MCF 10A (cell line): Measurements from ENCODE around the gene KCNJ9. TPM values are rescaled to one million over a fixed set of nuclear protein-coding genes. Genes with fewer than 3 reads are reported as not detected.

Source experiments
- BruUV-seq: library from RNA; stranded (reverse); fragments of 400-500 nt; replicated peaks from 2 replicates; lab custom pipeline; 2021; lab: Mats Ljungman, UMichigan
- CTCF ChIA-PET: fragments of 300-600 bp; sonication (Branson Sonifier 250); formaldehyde crosslinking; extraction: SDS; loops from one replicate; lab custom pipeline; 2021; ENCODE audit warnings: antibody characterized with exemption, inconsistent platforms; lab: Yijun Ruan, JAX
- POLR2A ChIA-PET: fragments of 300-600, 350-650 bp; sonication (Branson Sonifier 250); formaldehyde crosslinking; extraction: SDS; loops from one replicate; lab custom pipeline; 2020; ENCODE audit warnings: antibody characterized with exemption, inconsistent platforms; lab: Yijun Ruan, JAX
- DNase-seq: peaks from one replicate; pipeline ENCODE4 v3.0.0-alpha.2; 2018; ENCODE audit not compliant: unreplicated experiment
- H3K27ac Mint-ChIP-seq: one replicate; pipeline ENCODE4 v1.8.0; 2022; ENCODE audit warnings: mild to moderate bottlenecking, low read depth, mixed read lengths; ENCODE audit not compliant: unreplicated experiment
- H3K27me3 Mint-ChIP-seq: one replicate; pipeline ENCODE4 v1.8.0; 2022; ENCODE audit warnings: mixed read lengths; ENCODE audit not compliant: insufficient read depth, unreplicated experiment
- H3K36me3 Mint-ChIP-seq: one replicate; pipeline ENCODE4 v1.8.0; 2022; ENCODE audit warnings: mild to moderate bottlenecking, moderate library complexity, mixed read lengths; ENCODE audit not compliant: insufficient read depth, unreplicated experiment
- H3K4me1 Mint-ChIP-seq: one replicate; pipeline ENCODE4 v1.8.0; 2022; ENCODE audit warnings: mixed read lengths; ENCODE audit not compliant: insufficient read depth, unreplicated experiment
- H3K4me3 Mint-ChIP-seq: one replicate; pipeline ENCODE4 v1.8.0; 2022; ENCODE audit warnings: mild to moderate bottlenecking, moderate library complexity, mixed read lengths; ENCODE audit not compliant: unreplicated experiment
- H3K9me3 Mint-ChIP-seq: one replicate; pipeline ENCODE4 v1.8.0; 2022; ENCODE audit warnings: mixed read lengths; ENCODE audit not compliant: unreplicated experiment
- CTCF ChIP-seq: fragments of 200-600 bp; IDR thresholded peaks from one replicate; pipeline ENCODE4 v1.8.0; 2022; ENCODE audit warnings: antibody characterized with exemption, mild to moderate bottlenecking; ENCODE audit not compliant: unreplicated experiment
- intact Hi-C: fragments of 100-400 bp; cut with micrococcal nuclease; formaldehyde crosslinking; loops from 2 replicates; pipeline ENCODE4 v1.14.1; 2022
- total RNA-seq: library from RNA; stranded (reverse); gene quantifications from 2 replicates; pipeline ENCODE4 v1.2.3, GENCODE V29; 2022

Gene KCNJ9
- total RNA-seq, 1 experiment from 2014 or later, result 0.07 TPM

- H3K36me3 Mint-ChIP-seq, result no peaks in the 10 kb centered on the region
- no peak overlapping the region for H3K27ac Mint-ChIP-seq
- no peak for TF ChIP-seq CTCF
- H3K4me3 Mint-ChIP-seq, result no peak overlapping the region
- ChIA-PET CTCF (interaction anchor here (0.6 to 3.8 kb wide), 15 partner anchors 8 to 174 kb away, joined by 3 to 69 read pairs (median 5); no protein-coding TSS in a partner anchor), POLR2A (interaction anchor here (0.5 to 2.2 kb wide), 13 partner anchors 8 to 168 kb away, joined by 3 to 11 read pairs (median 6); partner anchors contain the start of genes DCAF8, IGSF8, PEX19 and PIGM)
- H3K27me3 Mint-ChIP-seq, result no peaks in the 10 kb centered on the region
- peak; percentile 54 for DNase-seq
- H3K4me1 Mint-ChIP-seq, result peaks cover 8% of the 10 kb centered on the region
- no TSS peak for BruUV-seq
- H3K9me3 Mint-ChIP-seq, result no peaks in the 10 kb centered on the region
- intact Hi-C loops, result no loop called here
Measured at GRCh38 chr1:160116283-160117147, 35.2 kb downstream of the KCNJ9 start.

- CTCF ChIA-PET, result interaction anchor here (0.6 to 3.8 kb wide), 16 partner anchors 8 to 174 kb away, joined by 3 to 69 read pairs (median 6); no protein-coding TSS in a partner anchor
- no peak for DNase-seq
- intact Hi-C loops, result no loop called here
- Mint-ChIP-seq H3K27ac (no peak overlapping the region), H3K27me3 (no peaks in the 10 kb centered on the region), H3K4me1 (peaks cover 8% of the 10 kb centered on the region), H3K4me3 (no peak overlapping the region), H3K36me3 (no peaks in the 10 kb centered on the region), H3K9me3 (no peaks in the 10 kb centered on the region)
- POLR2A ChIA-PET, result interaction anchor here (0.5 to 2.2 kb wide), 15 partner anchors 9 to 167 kb away, joined by 3 to 11 read pairs (median 6); partner anchors contain the start of genes DCAF8, IGSF8, PEX19 and PIGM
- no peak for TF ChIP-seq CTCF
- BruUV-seq, result no TSS peak
Measured at GRCh38 chr1:160117300-160117699, 36.0 kb downstream of the KCNJ9 start.

GRCh38 chr1:160117709-160118183 is 36.4 kb downstream of the KCNJ9 start:
- no peak for TF ChIP-seq CTCF
- H3K9me3 Mint-ChIP-seq, result no peaks in the 10 kb centered on the region
- H3K36me3 Mint-ChIP-seq, result no peaks in the 10 kb centered on the region
- H3K27me3 Mint-ChIP-seq, result no peaks in the 10 kb centered on the region
- no peak overlapping the region for H3K4me3 Mint-ChIP-seq
- CTCF ChIA-PET, result interaction anchor here (0.7 to 3.8 kb wide), 13 partner anchors 9 to 173 kb away, joined by 3 to 69 read pairs (median 7); no protein-coding TSS in a partner anchor
- BruUV-seq, result no TSS peak
- H3K27ac Mint-ChIP-seq, result no peak overlapping the region
- peak; percentile 30 for DNase-seq
- POLR2A ChIA-PET, result interaction anchor here (1.0 to 2.2 kb wide), 13 partner anchors 8 to 167 kb away, joined by 3 to 11 read pairs (median 7); partner anchors contain the start of genes DCAF8, PEX19 and PIGM
- intact Hi-C loops, result no loop called here
- peaks cover 8% of the 10 kb centered on the region for H3K4me1 Mint-ChIP-seq

- intact Hi-C loops, result no loop called here
- H3K4me1 Mint-ChIP-seq, result peaks cover 15% of the 10 kb centered on the region
- no peaks in the 10 kb centered on the region for H3K9me3 Mint-ChIP-seq
- H3K27ac Mint-ChIP-seq, result no peak overlapping the region
- ChIA-PET CTCF (interaction anchor here (0.5 to 3.8 kb wide), 7 partner anchors 11 to 297 kb away, joined by 3 to 69 read pairs (median 7); no protein-coding TSS in a partner anchor), POLR2A (interaction anchor here (1.0 kb wide), 1 partner anchor 100 kb away, joined by 3 read pairs; no protein-coding TSS in a partner anchor)
- no TSS peak for BruUV-seq
- TF ChIP-seq CTCF, result no peak
- H3K4me3 Mint-ChIP-seq, result no peak overlapping the region
- peaks cover under 1% of the 10 kb centered on the region for H3K36me3 Mint-ChIP-seq
- H3K27me3 Mint-ChIP-seq, result no peaks in the 10 kb centered on the region
- DNase-seq, result no peak
Measured at GRCh38 chr1:160118928-160119327, 37.6 kb downstream of the KCNJ9 start.
